ENCODE results near the gene ANKK1.

Gene ANKK1

GRCh38 chr11:113398669-113399430 is 11.3 kb downstream of the ANKK1 start:
- H3K27me3 ChIP-seq (ENCODE audit: insufficient read depth, low read length, poor library complexity) = no peaks in the 10 kb centered on the region
- no peak overlapping the region for H3K9ac ChIP-seq (ENCODE audit: low read length)
- H3K79me1 ChIP-seq (ENCODE audit: low read length) = no peaks in the 10 kb centered on the region
- H3K27ac ChIP-seq (ENCODE audit: low read depth, low read length) = no peak overlapping the region
- no peak overlapping the region for H4K5ac ChIP-seq (ENCODE audit: low read length)
- H3K79me2 ChIP-seq (ENCODE audit: control insufficient read depth, insufficient read depth, low read length) = no peaks in the 10 kb centered on the region
- no peak overlapping the region for H3K56ac ChIP-seq (ENCODE audit: low read length)
- no peak overlapping the region for H3K4me2 ChIP-seq (ENCODE audit: low read length)
- no peaks in the 10 kb centered on the region for H3K4me1 ChIP-seq (ENCODE audit: control insufficient read depth, low read depth, low read length)
- no peak overlapping the region for H3K4me3 ChIP-seq (ENCODE audit: low read length)
- H2AK5ac ChIP-seq (ENCODE audit: low read length) = no peak overlapping the region
- H3K36me3 ChIP-seq (ENCODE audit: control insufficient read depth, insufficient read depth, low read length) = no peaks in the 10 kb centered on the region
- no peak overlapping the region for H4K8ac ChIP-seq (ENCODE audit: low read depth, low read length)
- WGBS (ENCODE audit: extremely low coverage, insufficient coverage, low lambda C conversion rate) = no CpG with 5 or more reads among the region's 24 CpGs
- H2BK5ac ChIP-seq (ENCODE audit: low read length) = no peak overlapping the region
- H2BK120ac ChIP-seq (ENCODE audit: low read depth, low read length) = no peak overlapping the region
- DNase-seq = no peak
- no peak overlapping the region for H2BK15ac ChIP-seq (replicated peaks; ENCODE audit: low read depth)
- no peak overlapping the region for H3K4ac ChIP-seq (ENCODE audit: low read depth, low read length)
- no peak overlapping the region for H3K23ac ChIP-seq (ENCODE audit: low read length)
- H3K18ac ChIP-seq (ENCODE audit: low read length) = no peak overlapping the region

- no peak overlapping the region for H3K56ac ChIP-seq (ENCODE audit: low read length)
- H3K9ac ChIP-seq (ENCODE audit: low read length) = no peak overlapping the region
- H3K27me3 ChIP-seq (ENCODE audit: insufficient read depth, low read length, poor library complexity) = no peaks in the 10 kb centered on the region
- no peak overlapping the region for H3K23ac ChIP-seq (ENCODE audit: low read length)
- no peak overlapping the region for H2BK15ac ChIP-seq (replicated peaks; ENCODE audit: low read depth)
- H3K4ac ChIP-seq (ENCODE audit: low read depth, low read length) = no peak overlapping the region
- no peak overlapping the region for H3K4me2 ChIP-seq (ENCODE audit: low read length)
- H2AK5ac ChIP-seq (ENCODE audit: low read length) = no peak overlapping the region
- no peak overlapping the region for H3K18ac ChIP-seq (ENCODE audit: low read length)
- H3K4me1 ChIP-seq (ENCODE audit: control insufficient read depth, low read depth, low read length) = no peaks in the 10 kb centered on the region
- H2BK120ac ChIP-seq (ENCODE audit: low read depth, low read length) = no peak overlapping the region
- no peak overlapping the region for H2BK5ac ChIP-seq (ENCODE audit: low read length)
- no CpG with 5 or more reads among the region's 5 CpGs for WGBS (ENCODE audit: extremely low coverage, insufficient coverage, low lambda C conversion rate)
- no peak overlapping the region for H4K5ac ChIP-seq (ENCODE audit: low read length)
- no peak for DNase-seq
- no peak overlapping the region for H3K27ac ChIP-seq (ENCODE audit: low read depth, low read length)
- H3K79me1 ChIP-seq (ENCODE audit: low read length) = no peaks in the 10 kb centered on the region
- H4K8ac ChIP-seq (ENCODE audit: low read depth, low read length) = no peak overlapping the region
- H3K79me2 ChIP-seq (ENCODE audit: control insufficient read depth, insufficient read depth, low read length) = no peaks in the 10 kb centered on the region
- no peaks in the 10 kb centered on the region for H3K36me3 ChIP-seq (ENCODE audit: control insufficient read depth, insufficient read depth, low read length)
- no peak overlapping the region for H3K4me3 ChIP-seq (ENCODE audit: low read length)
Observed at GRCh38 chr11:113400631-113401230, 13.2 kb downstream of the ANKK1 start.

GRCh38 chr11:113401718-113402117 is 14.1 kb downstream of the ANKK1 start:
- Histone ChIP-seq H3K79me1 (ENCODE audit: low read length) (no peaks in the 10 kb centered on the region), H3K4me2 (ENCODE audit: low read length) (no peak overlapping the region), H2BK5ac (ENCODE audit: low read length) (no peak overlapping the region), H4K5ac (ENCODE audit: low read length) (no peak overlapping the region), H3K4me3 (ENCODE audit: low read length) (no peak overlapping the region), H3K9ac (ENCODE audit: low read length) (no peak overlapping the region), H3K23ac (ENCODE audit: low read length) (no peak overlapping the region), H2BK15ac (replicated peaks; ENCODE audit: low read depth) (no peak overlapping the region), H3K27me3 (ENCODE audit: insufficient read depth, low read length, poor library complexity) (no peaks in the 10 kb centered on the region), H3K4ac (ENCODE audit: low read depth, low read length) (no peak overlapping the region), H2BK120ac (ENCODE audit: low read depth, low read length) (no peak overlapping the region), H3K27ac (ENCODE audit: low read depth, low read length) (no peak overlapping the region), H3K18ac (ENCODE audit: low read length) (no peak overlapping the region), H4K8ac (ENCODE audit: low read depth, low read length) (no peak overlapping the region), H3K36me3 (ENCODE audit: control insufficient read depth, insufficient read depth, low read length) (no peaks in the 10 kb centered on the region), H3K79me2 (ENCODE audit: control insufficient read depth, insufficient read depth, low read length) (no peaks in the 10 kb centered on the region), H3K4me1 (ENCODE audit: control insufficient read depth, low read depth, low read length) (no peaks in the 10 kb centered on the region), H3K56ac (ENCODE audit: low read length) (no peak overlapping the region), H2AK5ac (ENCODE audit: low read length) (no peak overlapping the region)
- DNase-seq = no peak
- WGBS (ENCODE audit: extremely low coverage, insufficient coverage, low lambda C conversion rate) = no CpG with 5 or more reads among the region's 2 CpGs

- no peak overlapping the region for H3K23ac ChIP-seq (ENCODE audit: low read length)
- H3K79me2 ChIP-seq (ENCODE audit: control insufficient read depth, insufficient read depth, low read length) = no peaks in the 10 kb centered on the region
- no peak overlapping the region for H3K4ac ChIP-seq (ENCODE audit: low read depth, low read length)
- H2BK120ac ChIP-seq (ENCODE audit: low read depth, low read length) = no peak overlapping the region
- no peak overlapping the region for H3K56ac ChIP-seq (ENCODE audit: low read length)
- H3K9ac ChIP-seq (ENCODE audit: low read length) = no peak overlapping the region
- no peaks in the 10 kb centered on the region for H3K79me1 ChIP-seq (ENCODE audit: low read length)
- H3K27me3 ChIP-seq (ENCODE audit: insufficient read depth, low read length, poor library complexity) = no peaks in the 10 kb centered on the region
- no peak overlapping the region for H3K4me3 ChIP-seq (ENCODE audit: low read length)
- no peaks in the 10 kb centered on the region for H3K4me1 ChIP-seq (ENCODE audit: control insufficient read depth, low read depth, low read length)
- no peak overlapping the region for H2BK5ac ChIP-seq (ENCODE audit: low read length)
- no peak overlapping the region for H3K27ac ChIP-seq (ENCODE audit: low read depth, low read length)
- no CpG with 5 or more reads among the region's 7 CpGs for WGBS (ENCODE audit: extremely low coverage, insufficient coverage, low lambda C conversion rate)
- no peak overlapping the region for H2BK15ac ChIP-seq (replicated peaks; ENCODE audit: low read depth)
- no peak overlapping the region for H2AK5ac ChIP-seq (ENCODE audit: low read length)
- H4K5ac ChIP-seq (ENCODE audit: low read length) = no peak overlapping the region
- no peak overlapping the region for H4K8ac ChIP-seq (ENCODE audit: low read depth, low read length)
- no peak overlapping the region for H3K4me2 ChIP-seq (ENCODE audit: low read length)
- no peak for DNase-seq
- H3K18ac ChIP-seq (ENCODE audit: low read length) = no peak overlapping the region
- no peaks in the 10 kb centered on the region for H3K36me3 ChIP-seq (ENCODE audit: control insufficient read depth, insufficient read depth, low read length)
Observed at GRCh38 chr11:113404859-113405430, 17.4 kb downstream of the ANKK1 start.

GRCh38 chr11:113405724-113406478 is 18.3 kb downstream of the ANKK1 start:
- no peak overlapping the region for H4K8ac ChIP-seq (ENCODE audit: low read depth, low read length)
- no peak overlapping the region for H3K4me2 ChIP-seq (ENCODE audit: low read length)
- H3K18ac ChIP-seq (ENCODE audit: low read length) = no peak overlapping the region
- H3K23ac ChIP-seq (ENCODE audit: low read length) = no peak overlapping the region
- no peak overlapping the region for H2AK5ac ChIP-seq (ENCODE audit: low read length)
- H3K79me2 ChIP-seq (ENCODE audit: control insufficient read depth, insufficient read depth, low read length) = no peaks in the 10 kb centered on the region
- no peak overlapping the region for H3K27ac ChIP-seq (ENCODE audit: low read depth, low read length)
- no peak overlapping the region for H3K4me3 ChIP-seq (ENCODE audit: low read length)
- no peaks in the 10 kb centered on the region for H3K36me3 ChIP-seq (ENCODE audit: control insufficient read depth, insufficient read depth, low read length)
- WGBS (ENCODE audit: extremely low coverage, insufficient coverage, low lambda C conversion rate) = no CpG with 5 or more reads among the region's 7 CpGs
- no peak overlapping the region for H2BK120ac ChIP-seq (ENCODE audit: low read depth, low read length)
- H3K27me3 ChIP-seq (ENCODE audit: insufficient read depth, low read length, poor library complexity) = no peaks in the 10 kb centered on the region
- no peak overlapping the region for H2BK5ac ChIP-seq (ENCODE audit: low read length)
- no peaks in the 10 kb centered on the region for H3K4me1 ChIP-seq (ENCODE audit: control insufficient read depth, low read depth, low read length)
- H4K5ac ChIP-seq (ENCODE audit: low read length) = no peak overlapping the region
- H2BK15ac ChIP-seq (replicated peaks; ENCODE audit: low read depth) = no peak overlapping the region
- H3K56ac ChIP-seq (ENCODE audit: low read length) = no peak overlapping the region
- no peaks in the 10 kb centered on the region for H3K79me1 ChIP-seq (ENCODE audit: low read length)
- H3K9ac ChIP-seq (ENCODE audit: low read length) = no peak overlapping the region
- no peak for DNase-seq
- H3K4ac ChIP-seq (ENCODE audit: low read depth, low read length) = no peak overlapping the region

Data from mesendoderm (in vitro differentiated cells).